Ectodermal cell (in vitro differentiated cells): Measurements from ENCODE around the gene BRD9.

ENCODE experiments used
- H3K27ac ChIP-seq: 2 replicates; pipeline ENCODE4 v1.7.0; 2013; ENCODE audit warnings: mild to moderate bottlenecking, low read depth, low read length; ENCODE audit not compliant: insufficient read depth, poor library complexity, severe bottlenecking
- H3K27me3 ChIP-seq: 2 replicates; pipeline ENCODE4 v1.7.0; 2013; ENCODE audit warnings: mild to moderate bottlenecking, low read length; ENCODE audit not compliant: insufficient read depth, control insufficient read depth, poor library complexity, severe bottlenecking
- H3K36me3 ChIP-seq: one replicate; pipeline ENCODE4 v1.7.0; 2013; ENCODE audit warnings: low read length; ENCODE audit not compliant: control insufficient read depth, insufficient read depth
- H3K4me1 ChIP-seq: one replicate; pipeline ENCODE4 v1.7.0; 2013; ENCODE audit warnings: low read length; ENCODE audit not compliant: control insufficient read depth, insufficient read depth
- H3K4me3 ChIP-seq: 2 replicates; pipeline ENCODE4 v1.7.0; 2013; ENCODE audit warnings: low read depth, low read length, control low read depth; ENCODE audit not compliant: insufficient read depth
- H3K9me3 ChIP-seq: 2 replicates; pipeline ENCODE4 v1.7.0; 2013; ENCODE audit warnings: mild to moderate bottlenecking, low read length, moderate library complexity; ENCODE audit not compliant: control insufficient read depth
- WGBS, 2 experiments: methylation state at CpG; one replicate each; pipeline ENCODE4 v1.1.7; 2013; ENCODE audit warnings: missing lambda C conversion rate in 2 of 2; 5-methylcytosine and 5-hydroxymethylcytosine counted together

Gene BRD9

GRCh38 chr5:867300-867870 is 25.2 kb downstream of the BRD9 start:
- Histone ChIP-seq H3K36me3 (peaks cover 59% of the 10 kb centered on the region), H3K4me1 (no peaks in the 10 kb centered on the region), H3K9me3 (no peaks in the 10 kb centered on the region), H3K27me3 (no peaks in the 10 kb centered on the region), H3K4me3 (no peak overlapping the region), H3K27ac (no peak overlapping the region)
- 91 to 92% methylated on average over 6 of the region's 6 CpGs for WGBS, 2 experiments

GRCh38 chr5:865771-866170 is 26.8 kb downstream of the BRD9 start:
- Histone ChIP-seq H3K36me3 (peaks cover 46% of the 10 kb centered on the region), H3K9me3 (no peaks in the 10 kb centered on the region), H3K4me3 (no peak overlapping the region), H3K27me3 (no peaks in the 10 kb centered on the region), H3K27ac (no peak overlapping the region), H3K4me1 (no peaks in the 10 kb centered on the region)
- 96 to 97% methylated on average over 10 of the region's 10 CpGs for WGBS, 2 experiments

GRCh38 chr5:865168-865521 is 27.5 kb downstream of the BRD9 start:
- Histone ChIP-seq H3K27ac (no peak overlapping the region), H3K4me1 (no peaks in the 10 kb centered on the region), H3K9me3 (no peaks in the 10 kb centered on the region), H3K27me3 (no peaks in the 10 kb centered on the region), H3K36me3 (peaks cover 43% of the 10 kb centered on the region), H3K4me3 (no peak overlapping the region)
- 95 to 96% methylated on average over 24 of the region's 24 CpGs for WGBS, 2 experiments

GRCh38 chr5:864492-865167 is 28.0 kb downstream of the BRD9 start:
- 92 to 93% methylated on average over 15 of the region's 15 CpGs for WGBS, 2 experiments
- H3K27ac ChIP-seq: no peak overlapping the region
- H3K36me3 ChIP-seq: peaks cover 38% of the 10 kb centered on the region

GRCh38 chr5:863244-863805 is 29.3 kb downstream of the BRD9 start:
- H3K36me3 ChIP-seq: peaks cover 24% of the 10 kb centered on the region
- H3K27ac ChIP-seq: no peak overlapping the region
- no peak overlapping the region for H3K4me3 ChIP-seq
- no peaks in the 10 kb centered on the region for H3K27me3 ChIP-seq
- 93 to 95% methylated on average over 16 of the region's 16 CpGs for WGBS, 2 experiments
- H3K4me1 ChIP-seq: no peaks in the 10 kb centered on the region
- no peaks in the 10 kb centered on the region for H3K9me3 ChIP-seq

More at GRCh38 chr5:864492-865167, 28.0 kb downstream of the BRD9 start:
- Histone ChIP-seq H3K27me3 (no peaks in the 10 kb centered on the region), H3K9me3 (no peaks in the 10 kb centered on the region), H3K4me3 (no peak overlapping the region), H3K4me1 (no peaks in the 10 kb centered on the region)

- H3K4me1 ChIP-seq: no peaks in the 10 kb centered on the region
- 93 to 95% methylated on average over 25 of the region's 25 CpGs for WGBS, 2 experiments
- H3K4me3 ChIP-seq: no peak overlapping the region
- no peaks in the 10 kb centered on the region for H3K27me3 ChIP-seq
- H3K27ac ChIP-seq: no peak overlapping the region
- no peaks in the 10 kb centered on the region for H3K9me3 ChIP-seq
- peaks cover 20% of the 10 kb centered on the region for H3K36me3 ChIP-seq
Observed at GRCh38 chr5:862367-863243, 30.0 kb downstream of the BRD9 start.

- 90 to 94% methylated on average over 22 of the region's 22 CpGs for WGBS, 2 experiments
- H3K27me3 ChIP-seq: no peaks in the 10 kb centered on the region
- H3K36me3 ChIP-seq: peaks cover 14% of the 10 kb centered on the region
- H3K9me3 ChIP-seq: no peaks in the 10 kb centered on the region
- H3K4me1 ChIP-seq: no peaks in the 10 kb centered on the region
- no peak overlapping the region for H3K4me3 ChIP-seq
- H3K27ac ChIP-seq: no peak overlapping the region
Observed at GRCh38 chr5:861442-862366, 30.9 kb downstream of the BRD9 start.

GRCh38 chr5:860506-861150 is 32.0 kb downstream of the BRD9 start:
- Histone ChIP-seq H3K36me3 (peaks cover 14% of the 10 kb centered on the region), H3K4me1 (no peaks in the 10 kb centered on the region), H3K9me3 (no peaks in the 10 kb centered on the region), H3K4me3 (no peak overlapping the region), H3K27ac (no peak overlapping the region), H3K27me3 (no peaks in the 10 kb centered on the region)
- WGBS, 2 experiments: 92 to 93% methylated on average over 15 of the region's 15 CpGs

GRCh38 chr5:859798-860296 is 32.8 kb downstream of the BRD9 start:
- H3K36me3 ChIP-seq: peaks cover 8% of the 10 kb centered on the region
- H3K27ac ChIP-seq: no peak overlapping the region
- H3K9me3 ChIP-seq: no peaks in the 10 kb centered on the region
- no peaks in the 10 kb centered on the region for H3K4me1 ChIP-seq
- 94% methylated on average over 16 of the region's 16 CpGs for WGBS, 2 experiments
- H3K27me3 ChIP-seq: no peaks in the 10 kb centered on the region
- no peak overlapping the region for H3K4me3 ChIP-seq
